Transverse colon (tissue), 4 donors: Measurements from ENCODE around the gene ERMP1.

Source experiments
- POLR2A ChIP-seq: fragments of 450-650 bp; IDR thresholded peaks from one replicate; pipeline ENCODE4 v1.6.1; 2016; ENCODE audit warnings: antibody characterized with exemption, mild to moderate bottlenecking, moderate library complexity
- POLR2AphosphoS5 ChIP-seq, 3 donors: sonication (generic); formaldehyde crosslinking; IDR thresholded peaks; one replicate each; pipeline ENCODE4 v1.6.1; 2016; ENCODE audit warnings: antibody characterized with exemption in 3 of 3
- TF ChIP-seq, protein P1 (sequence below), 5 experiments: fragments of 200-600 bp in 3 of 5; fragments of 450-650 bp in 2 of 5; sonication (generic) in 3 of 5; IDR thresholded peaks; 1 replicate in 2 of 5; 2 replicates in 3 of 5; pipeline ENCODE4 v1.5.1; 2016 to 2017; ENCODE audit warnings: antibody characterized with exemption in 5 of 5, inconsistent platforms in 3 of 5, mild to moderate bottlenecking in 2 of 5, moderate library complexity in 1 of 5

DNA sequence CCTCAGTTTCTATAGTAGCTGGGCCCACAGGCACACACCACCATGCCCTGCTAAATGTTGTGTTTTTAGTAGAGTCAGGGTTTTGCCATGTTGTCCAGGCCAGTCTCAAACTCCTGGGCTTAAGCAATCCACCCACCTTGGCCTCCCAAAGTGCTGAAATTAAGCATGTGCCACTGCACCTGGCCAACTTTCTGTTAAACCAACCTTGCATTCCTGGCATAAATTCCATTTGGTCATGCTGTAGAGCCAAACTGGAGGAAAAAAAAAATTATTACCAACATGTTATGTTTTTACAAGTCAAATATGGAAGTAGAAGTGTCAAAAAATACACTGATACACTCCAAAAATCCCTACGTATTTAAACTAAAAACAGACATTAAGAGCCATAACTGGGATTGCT, 54.1 kb downstream of the ERMP1 start:
- TF ChIP-seq POLR2A (no peak), POLR2AphosphoS5 (IDR thresholded peaks at IDR 0.05) (no peak)
- TF ChIP-seq, protein P1, sequence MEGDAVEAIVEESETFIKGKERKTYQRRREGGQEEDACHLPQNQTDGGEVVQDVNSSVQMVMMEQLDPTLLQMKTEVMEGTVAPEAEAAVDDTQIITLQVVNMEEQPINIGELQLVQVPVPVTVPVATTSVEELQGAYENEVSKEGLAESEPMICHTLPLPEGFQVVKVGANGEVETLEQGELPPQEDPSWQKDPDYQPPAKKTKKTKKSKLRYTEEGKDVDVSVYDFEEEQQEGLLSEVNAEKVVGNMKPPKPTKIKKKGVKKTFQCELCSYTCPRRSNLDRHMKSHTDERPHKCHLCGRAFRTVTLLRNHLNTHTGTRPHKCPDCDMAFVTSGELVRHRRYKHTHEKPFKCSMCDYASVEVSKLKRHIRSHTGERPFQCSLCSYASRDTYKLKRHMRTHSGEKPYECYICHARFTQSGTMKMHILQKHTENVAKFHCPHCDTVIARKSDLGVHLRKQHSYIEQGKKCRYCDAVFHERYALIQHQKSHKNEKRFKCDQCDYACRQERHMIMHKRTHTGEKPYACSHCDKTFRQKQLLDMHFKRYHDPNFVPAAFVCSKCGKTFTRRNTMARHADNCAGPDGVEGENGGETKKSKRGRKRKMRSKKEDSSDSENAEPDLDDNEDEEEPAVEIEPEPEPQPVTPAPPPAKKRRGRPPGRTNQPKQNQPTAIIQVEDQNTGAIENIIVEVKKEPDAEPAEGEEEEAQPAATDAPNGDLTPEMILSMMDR (IDR thresholded peaks at IDR 0.05): no peak
